ENCODE data around the gene CCND1. TPM values are rescaled to one million over a fixed set of nuclear protein-coding genes. Genes with fewer than 3 reads are reported as not detected.

CCND1 gene
- total and polyA plus RNA-seq, 2 of the 8 experiments (the other 6 are each of a cell fraction or from before 2014, with no cell fraction given) = 64.5 to 170 TPM

GRCh38 chr11:69637198-69637940 lies 3.6 kb upstream of the CCND1 start:
- Histone ChIP-seq H3K4ac (replicated peaks; ENCODE audit: insufficient read length, low read depth, low read length) (peak overlapping the region; percentile 27), H2BK120ac (replicated peaks; ENCODE audit: low read depth, low read length) (peak overlapping the region; percentile 72), H2BK15ac (ENCODE audit: low read length) (0 out of 2 replicates have a peak overlapping the region, but pooled peaks have one; percentile 46), H2AK5ac (ENCODE audit: low read depth, low read length) (peak overlapping the region; percentile 53; the same call in 1 of the 2 replicates), H3K79me2 (ENCODE audit: control insufficient read depth in 1 of 2, insufficient read depth in 2 of 2, low read length in 2 of 2) (peaks cover 0 to 11% of the 10 kb centered on the region in 2 experiments; a peak in 1 of 4 replicates), H2BK20ac (ENCODE audit: low read length) (no peak overlapping the region; the same call in 1 of the 2 replicates), H2BK5ac (ENCODE audit: low read depth, low read length) (peak overlapping the region; percentile 84), H3K36me3 (ENCODE audit: control insufficient read depth in 2 of 4, insufficient read depth in 4 of 4, low read length in 3 of 4) (no peaks in the 10 kb centered on the region), H4K91ac (replicated peaks; ENCODE audit: insufficient read length, low read length) (peak overlapping the region; percentile 99), H2BK12ac (ENCODE audit: low read depth, low read length) (peak overlapping the region; percentile 94), H3K4me1 (replicated peaks in 1 of 4; ENCODE audit: control insufficient read depth in 3 of 4, insufficient read depth in 4 of 4, low read length in 3 of 4) (peaks cover 4 to 17% (median 10%) of the 10 kb centered on the region in 4 experiments), H3K23me2 (ENCODE audit: low read depth, low read length) (peaks cover 28% of the 10 kb centered on the region), H3K27me3 (replicated peaks in 1 of 4; ENCODE audit: control insufficient read depth in 3 of 4, extremely low read depth in 1 of 4, insufficient read depth in 3 of 4, low read length in 3 of 4) (peaks cover 0 to 34% (median 22%) of the 10 kb centered on the region in 4 experiments; a peak in 5 of 7 replicates), H3K56ac (replicated peaks; ENCODE audit: insufficient read length, low read depth, low read length) (peak overlapping the region; percentile 73), H3K9ac (replicated peaks in 1 of 4; ENCODE audit: extremely low read depth in 1 of 4, low read depth in 3 of 4, low read length in 3 of 4) (peak overlapping the region in 3 of 4 experiments; percentile 42 to 53 (median 48); a peak in 5 of 7 replicates), H2AFZ (ENCODE audit: low read length) (no peak overlapping the region), H3K79me1 (ENCODE audit: low read depth, low read length) (no peaks in the 10 kb centered on the region), H3K23ac (ENCODE audit: insufficient read length) (no peak overlapping the region), H3K4me3 (ENCODE audit: extremely low read depth in 1 of 4, insufficient read depth in 2 of 4, low read depth in 3 of 4, low read length in 4 of 4) (peak overlapping the region; percentile 45 to 97 (median 49)), H4K8ac (ENCODE audit: extremely low read depth, insufficient read depth, low read length) (peak overlapping the region; percentile 97), H3K27ac (ENCODE audit: low read depth, low read length) (0 out of 2 replicates have a peak overlapping the region, but pooled peaks have one; percentile 16), H3K4me2 (ENCODE audit: insufficient read depth in 1 of 2, low read depth in 2 of 2, low read length in 2 of 2) (peak overlapping the region; percentile 80 to 92), H3K9me3 (ENCODE audit: insufficient read depth in 2 of 2, low read depth in 1 of 2, low read length in 1 of 2) (no peaks in the 10 kb centered on the region), H3K18ac (ENCODE audit: extremely low read depth, low read length) (peak overlapping the region; percentile 93), H3K14ac (ENCODE audit: insufficient read length) (no peak overlapping the region), H4K20me1 (replicated peaks in 1 of 2; ENCODE audit: control insufficient read depth in 1 of 2, insufficient read depth in 2 of 2, low read length in 2 of 2) (peaks cover 0 to 2% of the 10 kb centered on the region in 2 experiments), H4K5ac (ENCODE audit: insufficient read length, low read depth, low read length) (peak overlapping the region; percentile 80)
- WGBS, 2 experiments (ENCODE audit: extremely low coverage in 1 of 2, insufficient coverage in 1 of 2, insufficient read length in 1 of 2, insufficient replicate concordance in 2 of 2, low coverage in 1 of 2, low lambda C conversion rate in 2 of 2, missing lambda C conversion rate in 1 of 2) = 2% methylated on average over 44 of the region's 67 CpGs; no CpG with 5 or more reads in 1 of the 2 experiments
- peak; percentile 45 for TF ChIP-seq RNF2 (IDR thresholded peaks at IDR 0.05; ENCODE audit: borderline replicate concordance, low read depth, low read length, missing control alignments, poor library complexity, severe bottlenecking)
- TF ChIP-seq POLR2A (IDR thresholded peaks at IDR 0.05; ENCODE audit: control extremely low read depth in 1 of 2, low read depth in 2 of 2, low read length in 2 of 2) = peak in 1 of 2 experiments; percentile 13; a peak in 1 of 3 replicates
- no peak for TF ChIP-seq PHF8 (conservative IDR thresholded peaks at IDR 0.05; ENCODE audit: low read depth, low read length)
- TF ChIP-seq TAF7 (optimal IDR thresholded peaks at IDR 0.05; ENCODE audit: borderline replicate concordance, low read depth, low read length) = peak; percentile 18
- no peak for TF ChIP-seq SUZ12 (IDR thresholded peaks at IDR 0.05; ENCODE audit: low read length)
- TF ChIP-seq USF2 (IDR thresholded peaks at IDR 0.05; ENCODE audit: low read length) = no peak
- FAIRE-seq (no peak), DNase-seq (ENCODE audit: low read depth in 1 of 2, low spot score in 2 of 2) (no peak)
- ChIA-PET POLR2A (ENCODE audit: partially characterized antibody) (interaction anchor here (0.7 to 13.2 kb wide), 24 partner anchors 9 to 514 kb away, joined by 3 to 197 read pairs (median 4); partner anchors contain the start of gene MYEOV), CTCF (ENCODE audit: partially characterized antibody) (no interaction called here)

Data from H1 (cell line).